NCI-H446 treated with DMSO at 0.1 percent for 48 hours (cell line): Measurements from ENCODE around the gene MAD1L1.
"Not testable (repeated sequence)": the region's sequence is repeated elsewhere in the genome, so short reads cannot be mapped to it uniquely, and the experiment has no call there.

Experiments used
- DNase-seq: peaks from one replicate; lab custom pipeline; 2025; lab: John Stamatoyannopoulos, UW

Gene MAD1L1

GRCh38 chr7:2044883-2045471, 187.8 kb downstream of the MAD1L1 start:
- no peak for DNase-seq

DNA sequence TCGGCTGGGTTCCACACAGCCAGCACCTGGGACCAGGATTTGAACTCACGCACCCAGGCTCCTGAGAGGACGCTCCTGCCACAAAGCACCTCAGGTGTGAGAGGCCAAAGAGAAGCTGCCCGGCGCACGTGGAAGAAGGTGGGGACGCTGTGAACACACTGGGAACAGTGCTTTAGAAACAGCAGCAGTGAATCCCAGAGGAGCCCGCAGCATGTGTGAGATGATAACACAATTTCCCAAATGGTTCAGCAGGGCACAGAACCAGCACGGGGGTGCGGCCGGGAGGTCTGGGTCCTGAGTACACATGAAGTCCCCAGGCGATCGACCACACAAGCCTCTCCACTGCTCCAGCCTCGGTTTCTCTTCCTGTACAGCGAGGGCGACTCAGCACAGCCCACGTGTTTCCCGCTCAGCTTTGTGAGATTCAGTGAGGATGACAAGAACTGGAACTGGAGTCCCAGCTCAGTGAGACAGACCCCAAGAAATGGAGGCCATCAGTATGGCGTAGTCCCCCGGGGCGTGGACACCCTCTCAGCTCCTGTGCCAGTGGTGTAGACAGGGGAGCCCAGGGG, 188.3 kb downstream of the MAD1L1 start:
- no peak for DNase-seq

DNA sequence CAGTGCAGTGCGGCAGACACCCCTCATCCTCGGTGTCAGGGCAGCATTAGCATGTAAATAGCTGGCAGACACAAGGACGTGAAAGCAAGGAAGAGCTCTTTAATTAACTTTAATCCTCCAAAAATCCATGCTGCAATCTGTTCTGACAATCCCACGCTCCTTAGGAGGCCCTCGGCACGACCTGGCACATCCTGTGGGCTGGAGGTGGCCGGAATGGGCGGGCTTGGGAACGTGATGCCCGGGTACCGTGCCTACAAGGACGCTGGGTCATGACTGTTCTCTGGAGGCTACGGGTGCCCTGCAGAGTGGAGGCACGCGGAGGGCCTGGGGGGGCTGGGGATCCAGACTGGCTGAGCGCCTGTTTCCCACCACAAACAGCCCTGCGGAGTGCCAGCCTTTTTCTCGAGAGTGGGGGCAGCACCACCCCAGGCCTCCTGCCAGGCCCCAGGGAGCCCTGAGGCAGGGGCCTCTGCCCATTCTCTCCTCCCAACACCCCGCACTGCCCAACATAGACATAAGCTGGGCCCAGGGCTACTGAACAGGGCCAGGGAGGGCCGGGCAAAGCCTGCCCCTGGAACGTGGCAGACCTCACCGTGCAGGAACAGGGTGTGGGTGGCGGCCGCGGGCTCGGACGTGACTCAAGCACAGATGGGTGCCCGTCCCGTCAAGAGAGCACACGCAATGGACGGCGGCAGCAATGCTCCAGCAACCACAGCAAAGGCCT, 189.3 kb downstream of the MAD1L1 start:
- no peak for DNase-seq

DNA sequence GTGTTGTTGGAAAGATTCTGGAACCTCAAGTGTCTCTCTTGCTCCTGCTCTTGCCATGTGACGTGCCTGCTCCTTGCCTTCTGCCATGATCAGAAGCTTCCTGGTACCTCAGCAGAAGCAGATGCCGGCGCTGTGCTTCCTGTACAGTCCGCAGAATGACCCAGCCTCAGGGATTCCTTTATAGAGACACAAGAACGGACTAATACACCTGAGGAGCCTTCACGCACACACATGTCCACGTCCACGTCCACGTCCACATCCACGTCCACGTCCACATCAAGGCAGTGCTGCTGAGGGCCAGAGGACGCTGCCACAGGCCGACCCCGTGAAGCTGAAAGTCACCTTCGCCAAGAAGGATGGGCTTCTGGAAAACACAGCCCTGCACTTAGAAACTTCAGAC, 190.1 kb downstream of the MAD1L1 start:
- no peak for DNase-seq

DNA sequence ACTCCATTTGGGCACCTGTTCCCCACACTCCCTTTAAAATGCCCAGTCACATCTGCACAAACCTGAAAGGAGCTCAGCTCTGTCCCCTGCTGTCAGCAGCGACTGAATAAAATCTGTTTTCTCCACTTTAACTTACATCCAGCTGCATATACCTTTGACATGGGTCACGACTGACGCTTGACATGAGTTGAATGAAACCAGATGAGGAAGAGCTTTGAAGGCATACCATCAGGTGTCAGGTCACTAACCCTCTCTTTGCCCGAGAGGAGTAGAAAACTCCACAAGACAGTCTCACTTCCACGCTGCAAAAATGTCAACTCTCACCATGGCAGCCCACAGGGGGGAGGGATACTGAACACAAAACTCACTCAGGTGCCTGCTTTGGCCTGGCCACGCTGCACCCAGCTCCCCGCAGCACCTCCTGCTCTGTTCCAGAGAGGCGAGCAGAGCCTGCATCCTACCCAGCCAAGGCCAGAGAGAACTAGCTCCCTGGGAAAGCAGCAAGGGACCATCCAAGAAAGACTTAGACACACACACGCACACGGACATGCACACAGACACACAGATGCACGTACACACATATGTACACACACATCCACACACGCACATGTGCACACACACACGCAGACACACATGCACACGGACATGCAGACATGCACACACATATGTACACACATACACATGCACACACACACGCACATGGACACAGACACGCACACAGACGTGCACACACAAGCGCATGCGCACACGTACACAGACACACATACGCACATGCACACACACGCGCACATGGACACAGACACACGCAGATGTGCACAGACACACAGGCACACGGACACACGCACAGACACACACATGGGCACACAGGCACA, 191.0 kb downstream of the MAD1L1 start:
- no peak for DNase-seq

GRCh38 chr7:2040893-2041270, 191.9 kb downstream of the MAD1L1 start:
- DNase-seq, result no peak

DNA sequence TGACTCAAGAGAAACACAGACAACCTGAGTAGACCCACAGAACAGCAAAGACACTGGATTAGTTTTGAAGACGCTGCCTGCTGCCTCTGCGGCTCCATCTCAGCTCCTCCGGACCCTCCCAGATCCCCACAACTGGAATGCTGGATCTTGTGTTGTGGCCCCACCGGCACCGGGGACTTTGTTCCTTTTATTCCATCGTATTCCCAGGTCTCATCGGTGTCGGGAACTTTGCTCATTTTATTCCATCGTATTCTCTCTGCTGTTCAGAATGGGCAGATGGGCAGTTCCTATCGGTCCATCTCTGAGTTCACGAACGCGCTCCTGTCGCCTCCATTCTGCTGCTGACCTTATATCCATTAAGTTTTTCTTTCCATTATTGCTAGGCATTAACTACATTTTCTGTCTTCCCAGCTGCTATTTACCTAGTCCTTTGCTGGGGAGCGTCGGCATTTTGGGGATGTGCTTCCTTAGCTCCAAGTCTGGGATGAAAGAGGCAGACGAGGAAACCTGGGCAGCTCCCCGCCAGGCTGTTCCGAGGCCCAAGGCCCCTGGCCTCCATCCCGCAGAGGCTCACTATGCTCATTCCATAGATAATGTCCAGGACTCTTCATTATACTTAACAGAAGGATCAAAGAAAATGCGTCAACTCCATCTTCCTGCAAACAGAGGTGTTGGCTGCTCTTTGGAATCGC, 192.4 kb downstream of the MAD1L1 start:
- no peak for DNase-seq

DNA sequence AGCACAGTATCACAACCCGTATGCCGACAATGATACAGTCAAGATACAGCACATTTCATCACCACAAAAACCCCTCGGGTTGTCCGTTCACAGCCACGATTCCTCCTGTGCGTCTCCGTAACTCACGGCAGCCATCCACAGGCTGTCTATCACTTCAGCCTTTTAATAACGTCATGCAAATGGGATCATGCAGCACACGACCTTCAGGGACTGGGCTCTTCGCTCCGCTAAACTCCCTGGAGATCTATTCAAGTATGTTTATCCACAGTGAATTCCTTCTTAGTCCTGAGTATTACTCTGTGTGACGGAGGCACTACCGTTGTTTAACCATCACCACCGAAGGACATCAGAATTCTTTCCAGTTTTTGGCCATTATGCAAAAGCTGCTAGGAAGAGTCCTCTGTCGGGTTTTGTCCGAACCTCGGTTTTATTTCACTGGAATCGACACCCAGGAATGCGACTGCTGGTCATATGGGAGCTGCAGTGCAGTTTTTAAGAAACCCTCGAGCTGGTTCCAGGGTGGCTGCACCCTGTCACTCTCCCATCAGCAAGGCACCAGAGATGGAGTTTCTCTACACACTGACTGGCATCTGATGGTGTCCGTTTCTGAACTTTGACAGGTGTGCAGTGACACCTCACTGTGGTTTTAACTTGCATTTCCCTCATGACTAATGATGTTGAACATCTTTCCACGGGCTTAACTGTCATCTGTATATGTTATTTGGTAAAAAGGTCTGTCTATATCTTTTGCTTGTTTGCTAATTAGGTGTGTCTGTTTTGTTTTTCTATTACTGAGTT, 193.6 kb downstream of the MAD1L1 start:
- no peak for DNase-seq

DNA sequence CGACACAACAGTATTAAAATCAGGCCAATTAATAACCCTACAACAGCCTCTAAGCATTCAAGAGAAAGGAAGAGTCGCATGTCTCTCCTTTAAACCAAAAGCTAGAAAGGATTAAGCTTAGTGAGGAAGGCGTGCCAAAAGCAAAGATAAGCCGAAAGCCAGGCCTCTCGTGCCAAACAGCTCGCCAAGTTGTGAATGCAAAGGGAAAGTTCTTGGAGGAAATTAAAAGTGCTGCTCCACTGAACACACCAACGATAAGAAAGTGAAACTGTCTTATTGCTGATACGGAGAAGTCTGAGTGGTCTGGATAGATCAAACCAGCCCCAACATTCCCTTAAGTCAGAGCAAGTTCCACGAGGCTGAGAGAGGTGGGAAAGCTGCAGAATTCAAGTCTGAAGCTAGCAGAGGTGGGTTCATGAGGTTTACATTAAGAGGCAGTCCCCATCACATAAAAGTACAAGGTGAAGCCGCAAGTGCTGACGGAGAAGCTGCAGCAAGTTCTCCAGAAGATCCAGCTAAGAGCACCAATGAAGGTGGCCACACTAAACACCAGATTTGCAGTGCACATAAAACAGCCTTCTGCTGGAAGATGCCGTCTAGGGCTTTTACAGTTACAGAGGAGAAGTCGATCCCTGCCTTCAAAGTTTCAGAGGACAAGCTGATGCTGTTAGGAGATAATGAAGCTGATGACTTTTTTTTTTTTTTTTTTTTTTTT, 194.8 kb downstream of the MAD1L1 start:
- no peak for DNase-seq

GRCh38 chr7:2037301-2037807, 195.4 kb downstream of the MAD1L1 start:
- no peak for DNase-seq

DNA sequence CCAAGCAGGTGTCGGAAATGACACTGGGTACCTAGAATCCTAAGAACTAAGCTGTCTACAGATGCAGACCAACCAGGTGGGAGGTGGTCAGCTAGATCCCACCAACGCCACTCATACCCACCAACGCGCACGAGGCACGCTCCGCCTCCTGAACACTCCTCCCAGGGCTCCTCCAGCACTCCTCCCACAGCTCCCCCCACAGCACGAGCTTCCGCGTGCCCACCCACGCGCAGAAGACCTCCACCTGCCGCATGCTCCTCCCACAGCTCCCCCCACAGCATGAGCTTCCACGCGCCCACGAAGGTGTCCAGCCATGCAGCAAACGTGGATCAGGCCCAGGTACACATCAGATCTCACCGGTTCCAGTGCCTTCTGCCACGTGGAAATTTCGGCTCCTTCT, 196.0 kb downstream of the MAD1L1 start:
- no peak for DNase-seq

GRCh38 chr7:2036201-2036600, 196.5 kb downstream of the MAD1L1 start:
- DNase-seq, result not testable (repeated sequence)

DNA sequence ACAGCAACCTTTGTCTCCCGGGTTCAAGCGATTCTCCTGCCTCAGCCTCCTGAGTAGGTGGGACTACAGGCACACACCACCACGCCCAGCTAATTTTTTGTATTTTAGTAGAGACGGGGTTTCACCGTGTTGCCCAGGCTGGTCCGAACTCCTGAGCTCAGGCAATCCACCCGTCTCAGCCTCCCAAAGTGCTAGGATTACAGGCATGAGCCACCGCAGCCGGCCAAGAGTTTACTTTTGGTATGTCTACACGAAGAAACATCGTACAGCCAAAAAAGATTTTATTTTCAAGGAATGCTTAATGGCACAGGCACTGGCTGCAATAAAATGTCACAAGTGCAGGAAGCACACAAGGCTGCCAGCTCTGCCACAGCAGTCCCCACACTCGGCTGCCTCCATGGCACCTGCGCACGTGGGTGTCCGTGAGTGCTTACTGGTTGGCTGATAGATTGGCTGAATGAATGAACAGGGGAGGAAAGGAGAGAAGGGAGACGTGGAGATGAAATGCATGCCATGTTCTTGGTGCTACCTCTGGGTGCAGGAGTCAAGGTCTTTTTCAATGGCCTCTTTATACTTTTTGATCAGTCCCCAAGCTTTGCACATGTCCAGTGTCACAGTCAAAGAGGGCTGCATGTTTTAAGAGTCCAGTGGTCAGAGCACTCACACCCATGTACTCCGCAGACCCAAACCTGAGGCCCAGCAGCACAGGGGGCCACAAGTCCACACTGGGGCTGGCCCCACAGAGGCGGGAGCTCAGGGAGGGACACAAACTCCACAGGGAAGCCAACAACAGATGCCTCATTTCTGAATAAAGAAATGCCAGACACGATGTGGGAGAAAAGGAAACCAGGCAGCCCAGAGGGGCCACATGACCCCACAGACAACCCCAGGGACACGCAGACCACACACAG, 198.2 kb downstream of the MAD1L1 start:
- no peak for DNase-seq

DNA sequence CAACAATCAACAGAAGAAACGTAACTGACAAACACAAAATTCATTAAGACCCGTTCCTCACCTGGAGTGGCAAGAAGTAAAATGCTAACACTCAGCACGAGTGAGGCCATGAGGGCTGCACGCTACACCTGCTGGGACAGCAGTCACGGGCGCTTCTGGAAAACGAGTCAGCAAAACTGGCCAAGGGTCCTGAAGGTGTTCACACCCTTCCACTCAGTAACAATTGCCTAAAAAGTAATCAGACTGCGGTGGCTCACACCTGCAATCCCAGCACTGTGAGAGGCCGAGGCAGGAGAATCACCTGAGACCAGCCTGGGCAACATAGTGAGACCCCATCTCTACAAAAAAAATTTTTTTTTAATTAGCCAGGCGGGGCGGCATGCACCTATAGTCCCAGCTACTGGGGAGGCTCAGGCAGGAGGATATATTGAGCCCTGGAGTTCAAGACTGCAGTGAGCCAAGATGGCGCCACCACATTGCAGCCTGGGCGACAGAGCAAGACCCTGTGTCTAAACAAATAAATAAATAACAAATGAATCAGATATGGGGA, 199.1 kb downstream of the MAD1L1 start:
- no peak for DNase-seq

- DNase-seq, result no peak
These were observed 199.8 kb downstream of the MAD1L1 start for GRCh38 chr7:2032876-2033407.

DNA sequence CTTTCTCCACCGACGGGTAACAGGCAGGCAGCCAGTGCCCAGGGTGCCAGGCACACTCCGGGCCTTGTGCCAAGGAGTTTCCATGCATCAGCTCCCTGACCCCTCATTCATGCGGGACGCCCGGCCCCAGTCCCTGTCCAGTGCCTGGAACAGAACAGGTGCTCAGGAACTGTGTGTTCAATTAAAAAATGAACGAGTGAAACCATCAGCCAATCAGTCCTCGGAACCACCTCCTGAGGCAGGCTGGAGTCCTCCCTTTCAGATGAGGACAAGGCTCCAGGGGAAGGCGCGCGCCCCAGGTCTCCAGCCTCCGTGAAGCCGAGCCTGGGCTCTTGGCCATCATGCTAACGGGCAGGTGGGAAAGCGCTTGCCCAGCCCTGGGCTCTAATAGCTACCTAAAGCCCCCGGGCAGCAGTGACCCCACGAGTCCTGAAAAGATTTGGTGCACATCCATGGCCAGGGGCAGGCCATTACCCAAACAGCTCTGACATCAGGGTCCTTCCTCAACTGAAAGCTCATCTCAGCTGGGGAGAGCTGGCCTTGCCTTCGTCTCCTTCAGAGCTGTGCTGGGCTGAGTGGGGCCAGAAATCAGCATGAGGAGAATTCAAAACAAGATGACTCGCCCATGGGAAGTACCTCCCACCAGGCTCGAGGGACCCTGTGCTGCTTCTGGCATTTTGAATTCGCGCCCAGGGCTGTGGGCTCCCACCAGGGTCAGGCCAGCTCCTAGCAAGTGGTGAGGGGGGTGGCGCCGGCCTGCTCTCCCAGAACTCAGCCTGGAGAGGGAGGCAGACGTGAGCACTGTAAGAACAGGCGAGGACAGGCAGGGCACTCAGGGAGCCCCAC, 200.5 kb downstream of the MAD1L1 start:
- DNase-seq, result no peak

- no peak for DNase-seq
These were observed 201.3 kb downstream of the MAD1L1 start for GRCh38 chr7:2031451-2031845.
